NCI-H2107 treated with DMSO at 0.1 percent for 48 hours (cell line): Measurements from ENCODE around the gene SSBP3.
"Not testable (repeated sequence)": the region's sequence is repeated elsewhere in the genome, so short reads cannot be mapped to it uniquely, and the experiment has no call there.

ENCODE experiments used
- DNase-seq: peaks from one replicate; lab custom pipeline; 2025; ENCODE audit not compliant: unreplicated experiment; lab: John Stamatoyannopoulos, UW

Gene SSBP3

GRCh38 chr1:54354899-54355298 lies 51.3 kb downstream of the SSBP3 start:
- DNase-seq, result no peak

DNA sequence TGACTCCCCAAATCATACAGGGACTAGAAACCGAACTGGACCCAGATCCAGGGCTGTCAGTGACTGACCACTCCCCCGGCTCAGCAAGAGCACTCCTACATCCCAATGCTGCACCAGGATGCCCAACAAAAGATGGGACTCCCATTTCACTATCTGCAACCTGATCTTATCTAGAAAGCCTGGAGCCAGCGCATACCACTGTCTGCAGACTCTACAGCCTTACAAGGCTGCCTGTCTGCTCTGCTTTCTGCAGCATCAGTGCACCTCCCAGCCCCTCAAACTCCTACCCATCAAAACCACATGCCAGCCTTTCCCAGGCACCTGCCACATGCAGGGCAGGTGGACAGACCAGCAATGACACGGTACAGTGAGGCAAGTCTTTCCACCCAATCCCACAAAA lies 52.2 kb downstream of the SSBP3 start:
- DNase-seq, result no peak

GRCh38 chr1:54352755-54353154 lies 53.4 kb downstream of the SSBP3 start:
- no peak for DNase-seq

- DNase-seq, result no peak
Measured at GRCh38 chr1:54350360-54350759, 55.8 kb downstream of the SSBP3 start.

DNA sequence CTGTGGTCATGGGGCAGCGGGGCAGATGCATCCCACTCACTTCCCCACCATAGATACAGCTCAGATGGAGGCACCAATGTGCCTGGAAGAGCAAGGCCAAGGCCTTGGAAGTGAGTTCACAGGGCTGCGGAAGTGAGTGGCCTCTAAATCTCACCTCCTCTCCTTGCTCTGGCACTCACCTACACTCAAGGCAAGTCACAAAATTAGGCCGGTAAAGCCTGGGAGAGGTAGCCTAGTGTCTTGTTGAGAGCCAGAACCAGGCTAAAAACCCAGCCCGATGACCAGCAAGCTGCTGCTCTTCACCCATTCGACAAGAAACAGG lies 57.5 kb downstream of the SSBP3 start:
- no peak for DNase-seq

DNA sequence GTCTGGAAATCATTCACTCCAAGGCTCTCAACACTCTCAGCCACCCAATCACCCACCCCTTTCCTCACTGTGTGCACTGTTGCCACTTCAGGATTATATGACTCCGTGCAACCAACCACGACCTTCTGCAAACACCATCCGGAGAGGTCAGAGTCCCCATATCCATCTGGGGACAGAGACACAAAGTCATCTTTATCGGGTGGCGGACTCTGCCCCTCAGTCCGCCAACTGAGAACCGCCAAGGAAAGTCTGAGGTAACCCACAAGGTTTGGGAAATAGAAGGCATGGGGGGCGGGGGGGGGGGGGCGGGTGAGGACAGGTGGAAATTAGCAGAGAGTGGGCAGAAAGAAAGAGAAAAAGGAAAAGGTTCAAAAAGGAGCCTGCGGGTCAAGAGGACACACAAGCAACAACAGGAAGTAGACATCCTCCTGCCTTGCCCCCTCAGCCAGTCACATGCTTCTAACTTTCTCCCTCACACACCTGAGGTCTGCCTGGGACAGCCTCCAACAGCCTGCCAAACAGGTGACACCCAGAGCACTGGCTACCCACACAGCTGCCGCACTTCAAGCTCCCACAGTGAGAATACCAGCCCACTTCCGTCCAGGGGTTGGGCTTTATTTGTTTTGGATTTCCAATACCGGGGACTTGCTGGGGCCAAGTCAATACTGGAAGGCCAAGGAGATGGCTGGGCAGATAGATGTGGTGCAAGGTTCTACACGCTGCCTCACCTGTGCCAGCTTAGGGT lies 58.1 kb downstream of the SSBP3 start:
- peak; percentile 51 for DNase-seq

DNA sequence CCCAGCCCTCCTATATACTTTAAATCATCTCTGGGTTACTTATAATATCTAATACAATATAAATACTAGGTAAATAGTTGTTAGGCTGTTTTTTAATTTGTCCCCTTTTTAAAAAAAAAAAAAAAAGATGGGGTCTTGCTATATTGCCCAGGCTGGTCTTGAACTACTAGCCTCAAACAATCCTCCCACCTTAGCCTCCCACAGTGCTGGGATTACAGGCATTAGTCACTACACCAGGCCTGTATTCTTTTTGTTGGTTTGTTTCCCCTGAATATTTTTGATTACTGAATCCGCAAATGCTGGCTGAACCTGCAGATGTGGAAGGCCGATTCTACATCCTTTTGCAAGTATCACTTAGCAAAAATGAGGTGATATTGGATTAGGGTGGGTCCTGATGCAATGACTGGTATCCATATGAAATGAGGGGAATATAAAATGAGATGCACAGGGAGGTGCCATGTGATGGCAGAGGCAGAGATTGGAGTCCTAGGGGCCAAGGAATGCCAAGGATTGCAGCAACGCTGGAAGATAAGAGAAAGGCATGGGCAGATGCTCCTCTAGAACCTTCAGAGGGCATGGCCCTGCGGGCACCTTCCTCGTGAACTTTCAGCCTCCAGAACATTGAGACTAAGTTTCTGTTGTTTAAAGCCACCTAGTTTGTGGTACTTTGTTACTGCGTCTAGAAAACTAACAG lies 58.8 kb downstream of the SSBP3 start:
- DNase-seq, result no peak

DNA sequence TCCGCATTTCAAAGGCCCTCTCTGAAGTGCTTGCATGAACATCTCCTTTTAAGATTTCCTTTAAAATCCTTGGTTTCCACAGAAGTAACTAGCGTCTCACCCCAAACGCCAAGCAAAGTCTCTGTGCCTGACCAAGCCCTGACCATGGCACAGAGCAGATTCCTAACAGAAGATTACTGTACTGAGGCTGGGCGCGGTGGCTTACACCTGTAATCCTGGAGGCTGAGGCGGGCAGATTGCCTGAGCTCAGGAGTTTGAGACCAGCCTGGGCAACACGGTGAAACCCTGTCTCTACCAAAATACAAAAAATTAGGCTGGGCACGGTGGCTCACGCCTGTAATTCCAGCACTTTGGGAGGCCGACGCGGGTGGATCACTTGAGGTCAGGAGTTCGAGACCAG lies 60.6 kb downstream of the SSBP3 start:
- DNase-seq, result not testable (repeated sequence)

DNA sequence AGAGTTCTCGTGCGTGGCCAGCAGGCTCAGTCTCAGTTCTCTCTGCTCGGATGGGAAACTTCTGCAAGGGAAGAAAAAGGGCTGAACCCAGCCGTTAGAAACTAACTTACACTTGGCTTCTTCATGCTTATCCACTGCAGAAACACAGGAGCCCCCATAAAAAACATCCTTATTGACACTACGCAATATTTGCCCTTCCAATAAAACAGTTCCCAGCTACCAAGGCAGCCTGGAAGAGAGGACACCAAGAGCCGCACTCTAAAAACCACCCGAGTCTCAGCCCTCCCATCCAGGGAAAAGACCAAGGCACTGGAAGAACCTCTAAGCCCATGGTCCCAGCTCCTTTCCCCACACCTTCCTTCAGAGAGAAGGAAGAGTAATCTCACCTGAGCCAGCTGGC lies 61.1 kb downstream of the SSBP3 start:
- DNase-seq, result no peak

GRCh38 chr1:54342742-54343687 lies 63.2 kb downstream of the SSBP3 start:
- peak; percentile 54 for DNase-seq

GRCh38 chr1:54342288-54342687 lies 63.9 kb downstream of the SSBP3 start:
- DNase-seq, result peak; percentile 45

DNA sequence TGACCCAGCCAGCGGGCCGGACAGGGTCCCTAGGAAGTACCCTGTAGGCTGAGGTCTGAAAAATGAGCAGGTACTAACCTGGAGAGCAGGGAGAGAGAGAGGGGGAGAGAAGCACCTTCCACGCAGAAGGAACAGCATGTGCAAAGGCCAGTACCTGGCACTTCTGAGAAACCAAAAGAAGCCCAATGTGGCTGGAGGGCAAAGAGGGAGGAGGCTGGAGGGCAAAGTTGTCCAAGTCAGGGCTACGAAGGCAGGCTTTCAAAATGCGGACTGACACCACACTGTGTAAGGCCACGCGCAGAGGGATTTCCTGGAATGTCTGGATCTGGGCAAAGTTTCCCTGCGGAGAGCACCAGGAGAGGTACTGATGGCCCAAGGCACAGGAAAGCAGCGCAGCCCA lies 64.4 kb downstream of the SSBP3 start:
- DNase-seq, result no peak

DNA sequence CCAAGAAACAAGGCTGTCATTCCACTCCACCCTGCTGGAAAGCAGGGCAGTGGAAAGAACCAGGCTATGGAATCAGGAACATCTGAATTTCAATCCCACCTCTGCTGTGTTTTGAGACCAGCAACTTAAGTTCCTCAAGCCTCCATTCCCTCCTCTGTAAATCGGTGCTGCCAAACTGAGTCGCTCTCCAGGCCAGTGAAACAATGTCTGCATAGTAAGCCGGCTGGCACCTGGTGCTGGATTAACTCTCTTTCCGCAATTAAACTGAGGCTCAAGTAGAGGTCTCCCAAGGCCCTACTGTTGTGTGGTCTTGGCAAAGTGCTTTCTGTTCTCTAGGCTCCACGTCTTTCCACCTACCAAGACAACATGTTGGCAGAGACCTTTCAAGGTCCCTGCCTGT lies 65.3 kb downstream of the SSBP3 start:
- DNase-seq, result no peak

DNA sequence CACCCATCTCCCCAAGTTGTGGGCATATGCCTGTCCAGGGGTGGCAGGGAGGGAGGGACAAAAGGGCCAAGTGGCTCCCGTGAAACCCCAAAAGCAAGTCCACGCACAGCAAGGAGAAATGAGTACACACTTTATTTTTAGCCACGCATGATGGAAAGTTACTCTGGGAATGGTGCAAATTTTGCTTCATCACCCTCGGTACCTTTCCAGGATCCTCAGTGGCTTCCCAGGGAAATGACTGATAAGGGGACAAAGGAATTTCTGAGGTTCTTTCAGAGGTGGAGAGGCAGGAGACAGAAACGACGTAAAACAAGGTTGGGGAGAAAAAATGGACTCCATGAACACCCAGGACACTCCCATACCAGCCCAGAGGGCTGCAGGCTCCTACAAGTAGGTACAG lies 65.8 kb downstream of the SSBP3 start:
- no peak for DNase-seq

DNA sequence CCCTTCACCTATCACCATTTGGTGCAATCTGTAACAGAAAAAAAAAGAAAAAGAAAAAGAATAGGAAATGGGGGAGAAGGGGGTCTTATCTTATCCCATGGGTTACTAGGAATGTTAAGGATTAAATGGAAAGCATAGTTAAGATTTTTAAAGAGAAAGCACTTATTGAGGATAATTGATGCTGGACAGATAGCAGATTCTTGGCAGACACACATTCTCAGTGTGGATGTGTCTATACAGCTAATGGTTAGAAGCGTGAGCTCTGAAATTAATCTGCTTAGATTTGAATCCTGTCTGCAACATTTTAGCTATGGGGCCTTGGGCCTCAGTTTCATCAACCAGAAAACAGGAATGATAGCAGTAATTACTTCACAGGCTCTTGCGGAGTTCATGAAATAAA lies 67.1 kb downstream of the SSBP3 start:
- no peak for DNase-seq

GRCh38 chr1:54338464-54338863 lies 67.7 kb downstream of the SSBP3 start:
- DNase-seq, result no peak

- DNase-seq, result no peak
Measured at GRCh38 chr1:54337928-54338327, 68.3 kb downstream of the SSBP3 start.

GRCh38 chr1:54337034-54337433 lies 69.2 kb downstream of the SSBP3 start:
- no peak for DNase-seq

GRCh38 chr1:54336116-54336515 lies 70.1 kb downstream of the SSBP3 start:
- no peak for DNase-seq

DNA sequence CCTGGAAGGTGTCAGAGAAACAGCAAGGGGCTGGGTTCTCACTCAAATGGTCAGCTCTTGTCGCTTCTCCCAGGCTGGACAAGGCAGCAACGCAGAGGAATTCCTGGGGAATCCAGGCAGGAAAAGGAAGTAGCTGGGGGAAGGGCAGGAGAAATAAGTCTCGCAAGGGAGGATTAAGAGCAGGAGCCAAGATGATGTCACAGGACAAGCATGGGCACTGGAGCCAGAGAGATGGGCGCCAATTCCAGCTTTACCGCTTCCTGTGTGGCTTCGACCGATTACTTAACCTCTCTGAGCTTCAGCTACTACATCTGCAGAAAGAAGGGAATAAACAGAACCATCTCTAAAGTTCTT lies 70.5 kb downstream of the SSBP3 start:
- DNase-seq, result no peak

GRCh38 chr1:54335011-54335754 lies 71.0 kb downstream of the SSBP3 start:
- DNase-seq, result no peak
